HG02678 (cell line): Measurements from ENCODE around the gene RANGRF.

ENCODE experiments used
- ATAC-seq: cut with Tn5 transposase; IDR thresholded peaks from one replicate; pipeline ENCODE4 v1.9.1; 2021; ENCODE audit warnings: mild to moderate bottlenecking, moderate library complexity; ENCODE audit not compliant: unreplicated experiment

The RANGRF gene

DNA sequence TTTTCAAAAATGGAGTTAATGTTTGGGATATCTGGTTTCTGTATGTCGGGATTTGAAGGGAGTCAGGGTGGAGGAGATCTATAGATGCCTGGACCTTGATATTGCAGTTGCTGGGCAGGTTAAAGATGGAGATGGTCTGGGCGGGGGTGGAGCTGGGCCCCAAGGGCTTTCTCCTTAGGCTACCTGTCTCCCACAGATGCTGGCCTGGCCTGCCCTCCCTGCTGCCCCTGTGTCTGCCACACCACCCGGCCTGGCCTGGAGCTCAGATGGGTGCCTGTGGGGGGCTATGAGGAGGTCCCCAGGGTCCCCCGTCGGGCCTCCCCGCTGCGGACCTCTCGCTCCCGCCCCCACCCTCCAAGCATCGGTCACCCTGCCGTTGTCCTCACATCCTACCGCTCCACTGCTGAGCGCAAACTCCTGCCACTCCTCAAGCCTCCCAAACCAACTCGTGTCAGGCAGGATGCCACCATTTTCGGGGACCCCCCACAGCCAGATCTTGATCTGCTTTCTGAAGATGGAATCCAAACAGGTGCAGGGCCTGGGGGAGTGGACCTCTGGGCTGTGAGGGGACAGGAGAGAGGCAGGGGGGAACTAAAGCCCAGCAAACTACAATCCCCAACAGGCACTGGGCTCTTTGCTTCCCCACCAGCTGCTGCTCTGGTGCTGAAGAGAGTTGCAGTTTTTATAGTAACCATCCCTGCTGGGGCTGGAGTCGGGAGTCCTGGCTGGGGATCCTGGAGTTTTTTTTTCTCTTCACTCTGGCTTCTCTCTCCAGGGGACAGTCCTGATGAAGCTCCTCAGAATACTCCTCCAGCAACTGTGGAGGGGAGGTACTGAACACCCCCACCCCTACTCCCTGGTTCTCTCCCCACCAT is 24.5 kb downstream of the RANGRF start:
- no peak for ATAC-seq

DNA sequence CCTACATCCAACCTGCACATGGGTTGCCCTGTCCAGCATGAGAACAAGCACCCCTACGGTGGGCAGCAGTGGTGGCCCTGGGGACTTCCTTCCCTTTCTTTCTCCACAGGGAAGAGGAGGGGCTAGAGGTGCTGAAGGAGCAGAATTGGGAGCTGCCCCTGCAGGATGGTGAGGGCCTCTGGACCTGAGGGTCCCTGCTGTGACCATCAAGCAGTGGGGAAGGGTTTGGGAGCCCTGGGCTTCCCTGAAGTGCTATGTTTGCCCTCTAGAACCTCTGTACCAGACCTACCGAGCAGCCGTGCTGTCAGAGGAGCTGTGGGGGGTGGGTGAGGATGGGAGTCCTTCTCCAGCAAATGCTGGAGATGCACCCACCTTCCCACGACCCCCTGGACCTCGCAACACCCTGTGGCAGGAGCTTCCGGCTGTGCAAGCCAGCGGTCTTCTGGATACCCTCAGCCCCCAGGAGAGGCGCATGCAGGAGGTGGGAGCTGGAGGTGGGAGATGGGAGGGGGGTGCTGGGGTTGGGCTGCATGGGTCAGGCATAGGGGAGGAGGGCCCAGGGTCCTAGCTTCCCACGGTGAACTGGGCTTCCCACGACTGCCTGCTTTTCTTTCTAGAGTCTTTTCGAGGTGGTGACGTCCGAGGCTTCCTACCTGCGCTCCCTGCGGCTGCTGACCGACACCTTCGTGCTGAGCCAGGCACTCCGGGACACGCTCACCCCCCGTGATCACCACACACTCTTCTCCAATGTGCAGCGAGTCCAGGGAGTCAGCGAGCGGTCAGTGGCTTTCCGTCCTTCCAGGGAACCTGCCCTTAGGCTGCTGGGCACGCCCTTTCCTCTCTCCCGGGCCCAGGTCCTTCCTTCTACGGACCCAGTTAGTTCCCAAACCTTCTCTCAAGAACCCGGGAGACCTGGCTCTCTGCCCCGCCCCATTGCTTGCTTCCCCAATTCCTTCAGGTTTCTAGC is 26.6 kb downstream of the RANGRF start:
- ATAC-seq: no peak

DNA sequence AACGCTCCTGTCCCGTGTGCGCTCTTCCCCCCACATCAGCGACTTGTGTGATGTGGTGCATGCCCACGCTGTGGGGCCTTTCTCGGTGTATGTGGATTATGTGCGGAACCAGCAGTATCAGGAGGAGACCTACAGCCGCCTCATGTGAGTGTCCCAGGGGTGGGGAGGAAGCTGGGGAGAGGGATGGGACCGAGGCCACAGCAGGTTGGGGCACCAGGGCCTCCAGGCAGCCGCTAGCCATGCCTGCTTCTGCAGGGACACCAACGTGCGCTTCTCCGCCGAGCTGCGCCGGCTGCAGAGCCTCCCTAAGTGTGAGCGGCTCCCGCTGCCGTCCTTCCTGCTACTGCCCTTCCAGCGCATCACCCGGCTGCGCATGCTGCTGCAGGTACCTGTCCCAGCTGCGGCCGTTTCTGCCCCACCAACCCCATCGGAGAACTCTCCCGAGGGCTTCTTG is 27.3 kb downstream of the RANGRF start:
- no peak for ATAC-seq

DNA sequence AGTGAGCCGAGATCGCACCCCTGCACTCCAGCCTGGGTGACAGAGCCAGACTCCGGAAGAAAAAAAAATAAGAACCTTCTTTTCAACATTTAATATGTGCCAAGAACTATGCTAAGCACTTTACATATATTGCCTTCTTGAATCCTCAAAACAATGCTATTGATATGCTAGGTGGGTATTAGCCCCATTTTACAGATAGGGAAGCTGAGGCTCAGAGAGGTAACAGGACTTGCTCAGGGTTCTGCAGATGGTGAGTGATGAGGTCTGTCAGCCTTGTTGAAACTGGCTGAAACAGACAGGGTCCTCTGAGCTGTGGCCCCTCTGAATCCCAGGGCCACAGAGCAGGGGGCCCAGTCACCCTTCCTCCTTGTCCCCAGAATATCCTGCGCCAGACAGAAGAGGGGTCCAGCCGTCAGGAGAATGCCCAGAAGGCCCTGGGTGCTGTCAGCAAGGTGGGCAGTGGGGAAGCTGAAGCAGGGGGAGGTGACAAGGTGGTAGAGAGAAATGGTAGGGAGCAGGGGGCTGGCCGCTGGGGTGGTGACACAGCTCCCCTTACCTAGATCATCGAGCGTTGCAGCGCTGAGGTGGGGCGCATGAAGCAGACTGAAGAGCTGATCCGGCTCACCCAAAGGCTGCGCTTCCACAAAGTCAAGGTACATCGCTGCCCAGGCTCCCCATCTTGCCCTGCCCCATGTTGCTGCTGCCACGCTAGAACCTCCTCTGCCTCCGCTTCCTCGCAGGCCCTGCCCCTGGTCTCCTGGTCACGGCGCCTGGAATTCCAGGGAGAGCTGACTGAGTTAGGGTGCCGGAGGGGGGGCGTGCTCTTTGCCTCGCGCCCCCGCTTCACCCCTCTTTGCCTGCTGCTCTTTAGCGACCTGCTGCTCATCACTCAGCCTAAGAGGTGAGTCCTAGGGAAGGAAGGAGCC is 29.8 kb downstream of the RANGRF start:
- no peak for ATAC-seq

DNA sequence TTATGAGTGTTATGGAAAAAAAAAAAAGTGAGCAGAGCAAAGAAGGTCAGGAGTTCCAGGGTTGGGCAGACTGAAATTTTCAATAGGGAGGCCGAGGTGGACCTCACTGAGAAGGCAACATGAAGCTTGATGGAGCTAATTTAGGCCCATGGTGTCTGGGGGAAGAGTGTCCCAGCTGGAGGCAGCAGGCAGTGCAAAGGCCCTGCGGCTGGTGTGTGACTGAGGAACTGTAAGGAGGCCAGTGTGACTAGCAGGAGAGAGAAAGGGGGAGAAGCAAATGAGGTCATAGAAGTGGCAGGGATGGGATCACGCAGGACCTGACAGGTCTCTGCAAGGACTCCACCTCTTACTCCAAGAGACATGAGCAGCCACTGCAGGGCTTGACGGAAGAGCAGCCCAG is 31.8 kb downstream of the RANGRF start:
- no peak for ATAC-seq

DNA sequence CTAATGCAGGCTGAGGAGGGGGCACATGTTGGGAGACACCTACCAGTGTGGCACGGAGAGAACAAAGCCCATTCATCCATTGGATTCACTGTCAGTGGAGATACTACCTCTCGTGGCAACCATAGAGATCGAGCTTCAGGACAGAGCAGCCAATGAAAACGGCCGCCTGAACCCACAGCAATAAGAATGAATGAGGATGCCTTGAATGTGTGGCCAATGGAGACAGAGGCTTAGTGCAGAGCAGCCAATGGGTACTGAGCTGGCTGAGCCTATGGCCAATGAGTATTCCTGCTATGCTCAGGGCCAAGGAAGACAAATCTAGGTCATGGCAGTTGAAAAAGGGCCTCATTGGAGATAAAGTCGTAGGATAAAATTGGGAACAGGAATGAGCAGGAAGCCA is 32.5 kb downstream of the RANGRF start:
- no peak for ATAC-seq

DNA sequence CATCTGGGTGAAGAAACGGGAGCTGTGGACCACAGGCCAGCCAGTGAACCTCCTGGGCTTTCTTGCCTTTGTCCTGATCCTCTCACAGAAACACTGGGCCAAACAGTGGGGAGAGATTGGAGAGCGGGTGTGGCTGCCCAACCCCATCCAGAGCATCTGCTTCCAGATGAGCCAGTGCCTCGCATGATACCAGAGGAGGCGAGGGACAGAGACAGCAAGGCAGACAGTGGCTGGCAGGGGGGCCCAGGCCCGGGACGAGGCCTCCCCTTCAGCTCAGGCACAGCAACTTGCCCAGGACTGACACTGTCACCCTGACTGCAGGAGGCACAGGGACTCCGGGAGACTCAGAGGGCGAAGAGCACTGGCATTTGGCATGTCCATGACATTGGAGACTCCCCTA is 33.6 kb downstream of the RANGRF start:
- ATAC-seq: no peak

DNA sequence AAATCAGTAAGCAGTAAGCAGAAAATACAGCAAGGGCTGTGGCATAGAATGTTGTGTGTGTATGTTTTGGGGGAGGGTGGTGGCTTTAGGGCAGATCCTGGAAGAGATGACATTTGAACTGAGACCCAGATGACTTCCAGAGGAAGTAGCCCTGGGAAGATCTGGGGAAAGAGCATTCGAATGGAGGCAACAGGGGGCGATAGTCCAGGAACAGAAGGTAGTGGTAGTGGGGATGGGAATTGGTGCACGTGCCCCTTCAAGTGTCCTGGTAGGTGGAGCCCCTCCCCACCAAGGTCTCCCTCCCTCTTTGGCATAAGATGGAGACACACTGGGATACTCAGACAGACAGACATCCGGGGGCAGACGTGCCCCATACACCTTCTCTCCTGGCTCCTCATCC is 35.7 kb downstream of the RANGRF start:
- no peak for ATAC-seq

DNA sequence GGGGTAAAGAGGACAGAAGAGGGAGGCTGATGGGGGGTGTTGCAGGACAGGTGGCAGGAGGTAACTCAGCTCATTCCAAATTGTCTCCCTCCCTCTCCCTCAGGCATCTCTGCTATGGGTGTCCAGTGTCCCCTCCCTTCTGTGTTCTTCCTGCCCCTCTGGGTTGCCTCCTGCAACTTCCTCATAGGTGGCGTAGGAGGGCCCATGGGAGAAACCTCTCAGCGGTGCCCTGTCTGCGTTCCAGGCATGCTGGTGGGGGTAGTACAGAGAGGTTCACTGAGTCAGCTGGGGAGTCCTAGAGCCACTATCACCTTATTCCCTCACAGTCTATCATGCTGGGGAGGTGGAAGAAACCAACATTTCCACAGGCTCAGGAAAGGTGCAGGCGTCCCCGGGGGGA is 36.5 kb downstream of the RANGRF start:
- no peak for ATAC-seq

DNA sequence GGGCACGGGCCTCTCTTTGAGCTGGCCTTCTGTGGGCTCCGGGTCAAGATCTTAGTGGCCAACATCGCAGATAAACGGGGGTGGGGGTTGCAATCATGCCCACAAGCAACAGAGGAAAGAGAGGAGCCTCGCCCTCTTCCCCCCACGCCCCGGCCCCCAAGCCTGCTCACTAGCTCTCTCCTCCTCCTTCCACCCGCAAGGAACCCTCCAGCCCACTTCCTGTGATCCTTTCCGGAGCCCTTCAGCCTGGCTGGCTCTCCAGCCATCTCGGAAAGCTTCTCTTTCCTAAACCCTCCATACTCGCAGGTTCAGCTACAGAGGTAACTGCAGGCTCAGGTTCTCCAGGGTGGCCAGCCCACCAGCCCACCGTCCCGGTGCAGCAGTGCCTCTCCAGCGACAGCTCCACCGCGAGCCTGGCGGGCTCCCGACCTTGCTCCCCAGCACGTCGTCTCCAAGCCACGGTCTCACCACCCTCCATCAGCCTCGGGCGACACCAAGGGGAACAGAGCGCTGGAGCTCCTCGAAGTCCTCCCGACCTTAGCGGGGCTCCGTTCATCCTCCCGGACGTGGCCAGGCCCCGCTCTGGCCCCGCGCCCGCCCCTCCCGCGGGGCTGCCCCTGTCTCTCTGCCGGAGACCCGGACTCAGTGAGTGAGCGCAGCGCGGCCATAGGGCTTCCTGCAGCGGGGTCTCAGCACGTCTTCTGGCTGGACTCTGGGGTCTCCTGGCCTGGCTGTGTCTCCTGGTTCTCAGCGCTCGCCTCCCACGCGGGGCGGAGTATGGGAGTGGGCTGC is 38.2 kb downstream of the RANGRF start:
- no peak for ATAC-seq

DNA sequence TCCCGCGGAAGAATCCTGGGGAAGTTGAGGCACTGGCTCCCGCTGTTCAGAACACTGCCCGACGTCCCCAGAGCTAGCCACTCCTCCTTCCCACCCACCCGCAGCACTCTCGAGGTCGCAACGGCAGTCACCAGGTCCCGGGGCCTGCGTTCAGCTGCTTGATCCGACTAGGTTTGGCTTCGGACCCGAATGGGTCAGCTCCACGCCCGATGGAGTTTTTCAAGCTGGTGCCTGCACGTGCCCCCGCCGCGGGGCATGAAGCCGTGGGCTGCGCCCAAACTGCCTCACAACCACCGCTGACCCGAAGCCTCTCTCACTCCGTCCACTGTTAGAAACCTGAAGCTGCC is 38.8 kb downstream of the RANGRF start:
- ATAC-seq: no peak

DNA sequence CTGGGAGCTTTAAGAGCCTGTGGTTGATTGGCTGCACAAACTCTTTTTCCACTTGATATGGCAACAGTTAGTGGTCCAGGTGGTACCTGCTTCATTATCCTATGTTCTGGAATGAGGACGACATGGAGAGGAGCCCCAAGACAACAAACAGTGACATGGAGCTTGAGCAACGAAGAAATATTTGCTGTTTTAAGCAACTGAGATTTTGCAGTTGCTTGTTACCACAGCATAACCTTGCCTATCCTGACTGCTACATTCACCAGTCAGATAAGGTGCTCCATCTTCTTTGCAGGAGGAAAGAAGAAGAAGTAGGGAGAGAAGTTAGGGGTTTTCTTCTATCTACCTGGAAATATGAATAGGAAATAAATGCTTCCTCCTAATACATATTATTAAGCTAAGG is 43.7 kb downstream of the RANGRF start:
- no peak for ATAC-seq

DNA sequence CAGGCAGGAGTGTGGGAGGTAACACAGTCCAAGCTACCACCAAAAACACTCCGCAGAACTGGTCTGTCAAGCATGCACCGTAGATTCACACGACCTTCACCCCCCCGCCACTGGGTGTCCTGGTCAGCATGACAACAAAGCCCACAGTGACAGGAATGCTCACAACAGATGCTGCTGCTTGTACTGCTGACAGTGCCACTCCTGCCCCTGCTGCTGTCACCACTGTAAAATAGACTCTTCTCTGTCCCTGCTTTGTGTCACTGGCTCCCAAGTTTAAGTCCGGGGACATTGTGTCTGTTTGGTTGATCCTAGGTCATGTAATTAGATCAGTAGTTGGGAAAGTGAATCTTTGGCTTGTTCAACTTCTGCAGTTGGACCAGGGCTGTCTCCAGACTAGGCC is 44.2 kb downstream of the RANGRF start:
- no peak for ATAC-seq

DNA sequence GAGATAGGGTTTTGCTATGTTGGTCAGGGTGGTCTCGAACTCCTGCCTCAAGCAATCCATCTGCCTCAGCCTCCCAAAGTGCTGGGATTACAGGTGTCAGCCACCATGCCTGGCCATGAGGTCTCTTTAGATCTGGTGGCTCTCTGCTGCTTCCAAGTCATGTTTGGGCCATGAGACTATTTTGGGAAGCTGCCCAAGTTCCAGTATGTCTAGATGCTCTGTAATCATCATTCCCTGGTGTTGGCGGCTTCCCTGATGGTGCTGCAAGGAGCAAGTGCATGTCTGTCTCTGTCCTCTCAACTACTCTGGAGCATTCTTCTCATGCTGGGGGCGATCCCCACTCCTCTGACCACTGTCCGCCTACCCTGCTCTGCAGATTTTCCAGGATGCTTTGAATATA is 44.8 kb downstream of the RANGRF start:
- no peak for ATAC-seq

DNA sequence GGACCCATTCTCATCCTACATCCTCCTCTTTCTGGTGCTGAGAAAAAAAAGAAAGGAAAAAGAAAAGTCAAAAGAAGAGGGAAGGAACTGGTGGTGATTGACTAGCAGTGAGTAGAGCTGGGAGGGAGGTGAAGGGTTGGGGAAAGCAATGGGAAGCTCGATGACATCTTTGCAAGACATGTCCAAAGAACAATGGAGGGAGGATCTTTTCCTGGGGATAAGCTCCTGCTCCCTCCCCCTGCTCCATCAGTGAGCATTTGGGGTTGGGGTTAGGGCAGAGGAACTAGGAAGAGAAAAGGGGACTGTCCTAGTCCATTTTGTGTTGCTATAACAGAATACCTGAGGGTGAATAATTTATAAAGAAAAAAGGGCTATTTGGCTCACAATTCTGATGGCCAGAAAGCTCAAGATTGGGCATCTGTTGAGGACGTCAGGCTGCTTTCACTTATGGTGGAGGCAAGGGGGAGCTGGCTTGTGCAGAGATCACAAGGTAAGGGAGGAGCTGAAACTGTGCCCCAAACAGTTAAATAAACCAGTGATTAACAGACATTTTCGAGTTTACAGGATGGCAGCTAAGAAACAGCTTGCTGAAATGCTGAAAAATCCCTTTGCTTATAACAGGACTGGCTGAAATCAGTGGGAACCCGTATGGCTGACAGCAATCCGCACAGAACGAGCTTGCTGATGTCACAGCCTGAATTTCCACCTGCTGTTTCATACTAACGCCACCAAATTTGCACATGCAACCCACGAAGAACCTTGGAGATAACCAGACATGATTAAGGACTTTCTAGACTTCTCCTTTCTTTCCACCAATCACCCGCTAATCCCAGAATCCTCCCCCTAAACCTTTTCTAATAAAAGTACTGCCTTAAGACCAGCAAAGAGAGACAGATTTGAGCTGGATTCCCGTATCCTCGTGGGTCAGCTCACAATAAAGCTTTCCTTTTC is 49.6 kb downstream of the RANGRF start:
- ATAC-seq: no peak

DNA sequence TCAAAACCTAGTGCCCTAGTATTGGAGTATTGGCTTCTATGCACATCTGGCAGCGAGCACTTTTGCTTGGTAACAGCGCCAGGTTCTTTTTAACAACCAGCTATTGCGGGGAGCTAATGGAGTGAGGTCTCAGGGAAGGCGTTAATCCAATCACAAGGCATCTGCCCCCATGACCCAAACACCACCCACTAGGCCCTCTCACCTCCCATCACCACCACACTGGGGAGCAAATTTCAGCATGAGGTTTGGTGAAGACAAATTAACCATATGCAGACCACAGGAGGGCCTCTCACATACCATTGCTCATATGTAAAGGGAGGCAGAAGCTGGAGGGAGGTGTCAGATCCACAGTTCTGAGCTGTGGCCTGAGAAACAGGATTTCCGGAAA is 50.3 kb downstream of the RANGRF start:
- ATAC-seq: no peak

DNA sequence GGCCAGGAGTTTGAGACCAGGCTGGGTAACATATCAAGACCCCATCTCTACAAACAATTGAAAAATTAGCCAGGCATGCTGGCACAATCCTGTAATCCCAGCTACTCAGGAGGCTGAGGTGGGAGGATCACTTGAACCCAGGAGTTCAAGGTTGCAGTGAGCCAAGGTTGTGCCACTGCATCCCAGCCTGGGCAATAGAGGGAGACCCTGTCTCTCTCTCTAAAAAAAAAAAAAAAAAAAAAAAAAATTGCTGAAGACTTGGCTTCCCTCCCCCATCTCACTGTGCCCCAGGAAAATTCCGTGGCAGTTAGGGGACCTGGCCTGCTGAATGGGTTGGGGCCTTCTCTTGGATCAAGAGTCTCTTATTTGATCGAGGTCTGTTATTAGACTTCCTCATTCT is 51.1 kb downstream of the RANGRF start, which contains the start of gene ODF4:
Gene ODF4, plus strand, starts transcription at position 301 of the 400 bp plus-strand sequence. CDS start 212 bp downstream, outside the sequence.
- ATAC-seq: no peak
